ENCODE results near the gene EIF2B5. TPM values are rescaled to one million over a fixed set of nuclear protein-coding genes. Genes with fewer than 3 reads are reported as not detected.
A peak's percentile ranks its signal among the peaks of the same experiment; 100 is the strongest.

EIF2B5 gene
- total and polyA plus RNA-seq, 2 of the 13 experiments (the other 11 are each of a cell fraction or from before 2014, with no cell fraction given), result 38.4 to 60.2 TPM

DNA sequence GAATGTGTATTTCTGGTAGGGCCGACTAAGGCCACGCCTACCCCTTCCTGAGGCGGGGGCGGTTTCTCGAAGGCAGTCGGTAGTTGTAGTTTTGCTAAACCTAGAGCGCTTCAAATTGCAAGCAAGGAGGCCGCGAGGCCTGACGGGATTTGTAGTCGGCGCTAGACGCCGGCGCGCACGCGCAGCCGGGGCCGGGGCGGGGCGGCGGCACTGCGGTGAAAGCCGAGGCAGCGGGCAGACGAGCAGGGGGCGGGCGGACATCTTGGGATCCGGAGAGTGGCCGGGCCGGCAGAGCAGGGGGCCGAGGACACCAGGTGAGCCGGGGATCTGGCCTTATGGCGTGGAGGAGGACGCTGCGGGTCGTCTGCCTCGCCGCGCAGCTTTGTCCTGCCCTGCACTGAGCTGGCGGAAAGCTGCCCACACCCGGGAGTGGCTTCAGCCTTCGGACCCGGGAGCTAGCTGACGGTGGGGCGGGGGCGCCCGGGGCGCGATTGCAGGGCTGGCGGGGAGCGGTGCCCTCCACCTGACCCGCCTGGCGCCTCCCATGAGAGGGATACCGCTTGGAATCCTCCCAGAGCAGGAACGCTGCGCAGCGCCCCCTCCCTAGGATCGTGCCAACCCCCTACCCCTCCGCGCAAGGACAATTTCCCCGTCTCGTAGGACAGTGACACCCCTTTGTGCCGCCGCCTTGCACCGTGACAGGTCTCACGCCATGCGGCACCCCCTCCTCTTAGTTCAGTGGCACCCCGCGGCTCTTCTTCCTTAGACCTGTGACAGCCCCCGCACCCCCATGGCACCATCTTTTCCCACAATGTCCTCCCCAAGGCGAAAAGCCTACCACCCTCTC is 39.7 kb downstream of the EIF2B5 start, which contains the start of gene AP2M1 (continued):
- peak; percentile 17; the same call in 1 of the 2 replicates for TF ChIP-seq SIN3A (IDR thresholded peaks at IDR 0.05; ENCODE audit: borderline replicate concordance, low read depth, low read length)
- TF ChIP-seq ZBTB10 (CRISPR knock-in tag; IDR thresholded peaks at IDR 0.05; ENCODE audit: borderline replicate concordance), result no peak
- no peak for TF ChIP-seq HNRNPUL1 (IDR thresholded peaks at IDR 0.05; ENCODE audit: low read depth, low read length)
- no peak; the same call in 1 of the 2 replicates for TF ChIP-seq PPARG (CRISPR knock-in tag; conservative IDR thresholded peaks at IDR 0.05)
- TF ChIP-seq NONO (IDR thresholded peaks at IDR 0.05), result no peak
- TF ChIP-seq NONO (CRISPR knock-in tag; conservative IDR thresholded peaks at IDR 0.05), result peak; percentile 79; the same call in 1 of the 2 replicates
- TF ChIP-seq, protein P1, sequence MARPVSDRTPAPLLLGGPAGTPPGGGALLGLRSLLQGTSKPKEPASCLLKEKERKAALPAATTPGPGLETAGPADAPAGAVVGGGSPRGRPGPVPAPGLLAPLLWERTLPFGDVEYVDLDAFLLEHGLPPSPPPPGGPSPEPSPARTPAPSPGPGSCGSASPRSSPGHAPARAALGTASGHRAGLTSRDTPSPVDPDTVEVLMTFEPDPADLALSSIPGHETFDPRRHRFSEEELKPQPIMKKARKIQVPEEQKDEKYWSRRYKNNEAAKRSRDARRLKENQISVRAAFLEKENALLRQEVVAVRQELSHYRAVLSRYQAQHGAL (CRISPR knock-in tag; IDR thresholded peaks at IDR 0.05; ENCODE audit: not compliant biosample characterization), result no peak
- no peak for TF ChIP-seq ZNF510 (CRISPR knock-in tag; IDR thresholded peaks at IDR 0.05; ENCODE audit: low read depth)
- TF ChIP-seq ZNF781 (CRISPR knock-in tag; IDR thresholded peaks at IDR 0.05; ENCODE audit: borderline replicate concordance, not compliant biosample characterization), result peak; percentile 34
- no peak for TF ChIP-seq ZNF256 (CRISPR knock-in tag; conservative IDR thresholded peaks at IDR 0.05)
- TF ChIP-seq, protein P2, sequence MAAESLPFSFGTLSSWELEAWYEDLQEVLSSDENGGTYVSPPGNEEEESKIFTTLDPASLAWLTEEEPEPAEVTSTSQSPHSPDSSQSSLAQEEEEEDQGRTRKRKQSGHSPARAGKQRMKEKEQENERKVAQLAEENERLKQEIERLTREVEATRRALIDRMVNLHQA (CRISPR knock-in tag; IDR thresholded peaks at IDR 0.05), result no peak
- TF ChIP-seq MZF1 (CRISPR knock-in tag; IDR thresholded peaks at IDR 0.05; ENCODE audit: borderline replicate concordance), result peak; percentile 90
- TF ChIP-seq ZNF230 (CRISPR knock-in tag; IDR thresholded peaks at IDR 0.05), result peak; percentile 30; the same call in 1 of the 2 replicates
- TF ChIP-seq, protein P3, sequence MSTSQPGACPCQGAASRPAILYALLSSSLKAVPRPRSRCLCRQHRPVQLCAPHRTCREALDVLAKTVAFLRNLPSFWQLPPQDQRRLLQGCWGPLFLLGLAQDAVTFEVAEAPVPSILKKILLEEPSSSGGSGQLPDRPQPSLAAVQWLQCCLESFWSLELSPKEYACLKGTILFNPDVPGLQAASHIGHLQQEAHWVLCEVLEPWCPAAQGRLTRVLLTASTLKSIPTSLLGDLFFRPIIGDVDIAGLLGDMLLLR (CRISPR knock-in tag; IDR thresholded peaks at IDR 0.05), result no peak
- peak; percentile 82 for TF ChIP-seq HOXA3 (CRISPR knock-in tag; IDR thresholded peaks at IDR 0.05)
- no peak for TF ChIP-seq ZNF160 (CRISPR knock-in tag; IDR thresholded peaks at IDR 0.05)
- 0 out of 2 replicates have a peak, but pooled peaks have one; percentile 26 for TF ChIP-seq ZNF205 (CRISPR knock-in tag; IDR thresholded peaks at IDR 0.05)
- TF ChIP-seq TEAD2 (CRISPR knock-in tag; IDR thresholded peaks at IDR 0.05), result no peak
- peak; percentile 53; the same call in 1 of the 2 replicates for TF ChIP-seq FOXK1 (CRISPR knock-in tag; IDR thresholded peaks at IDR 0.05; ENCODE audit: borderline replicate concordance, low read depth)
- no peak for TF ChIP-seq ZNF468 (CRISPR knock-in tag; IDR thresholded peaks at IDR 0.05)
- TF ChIP-seq YEATS4 (CRISPR knock-in tag; IDR thresholded peaks at IDR 0.05; ENCODE audit: borderline replicate concordance), result peak; percentile 65; the same call in 1 of the 2 replicates
- TF ChIP-seq ZNF354B (CRISPR knock-in tag; IDR thresholded peaks at IDR 0.05), result no peak
- TF ChIP-seq ZNF720 (CRISPR knock-in tag; IDR thresholded peaks at IDR 0.05), result no peak
- peak; percentile 76; the same call in 1 of the 2 replicates for TF ChIP-seq ZNF232 (CRISPR knock-in tag; IDR thresholded peaks at IDR 0.05; ENCODE audit: borderline replicate concordance)
- no peak for TF ChIP-seq SRSF4 (IDR thresholded peaks at IDR 0.05; ENCODE audit: low read depth, low read length, poor library complexity, severe bottlenecking)
